ENCODE measurements around the gene IL20. TPM values are rescaled to one million over a fixed set of nuclear protein-coding genes. Genes with fewer than 3 reads are reported as not detected.

The IL20 gene
- total and polyA plus RNA-seq, 7 donors, result not detected

DNA sequence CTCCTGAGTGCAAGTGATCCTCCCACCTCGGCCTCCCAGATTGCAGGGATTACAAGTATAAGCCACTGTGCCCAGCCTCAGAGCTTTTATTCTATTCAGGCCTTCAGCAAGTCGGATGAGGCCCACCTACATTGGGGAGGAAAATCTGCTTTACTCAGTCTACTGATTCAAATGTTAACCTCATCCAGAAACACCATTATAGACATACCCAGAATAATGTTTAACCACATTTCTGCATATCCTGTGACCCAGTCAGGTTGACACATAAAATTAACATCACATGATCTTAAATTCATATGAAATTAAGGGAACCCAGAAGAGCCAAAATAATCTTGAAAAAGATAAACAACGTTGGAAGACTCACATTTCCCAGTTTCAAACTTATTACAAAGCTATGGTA lies 14.9 kb downstream of the IL20 start:
- Histone ChIP-seq H3K27me3 (no peaks in the 10 kb centered on the region), H3K4me3 (no peak overlapping the region), H3K9me3 (no peaks in the 10 kb centered on the region), H3K36me3 (no peaks in the 10 kb centered on the region), H3K4me1 (no peaks in the 10 kb centered on the region), H3K27ac (no peak overlapping the region)
- WGBS, 2 donors, result 82 to 84% methylated on average over 3 of the region's 3 CpGs
- DNase-seq, result no peak
- intact Hi-C loops (cut with DNase I), result no loop called here
- TF ChIP-seq POLR2AphosphoS5 (IDR thresholded peaks at IDR 0.05) (no peak), POLR2A (IDR thresholded peaks at IDR 0.05) (no peak), EP300 (IDR thresholded peaks at IDR 0.05) (no peak)
- TF ChIP-seq, protein P1, sequence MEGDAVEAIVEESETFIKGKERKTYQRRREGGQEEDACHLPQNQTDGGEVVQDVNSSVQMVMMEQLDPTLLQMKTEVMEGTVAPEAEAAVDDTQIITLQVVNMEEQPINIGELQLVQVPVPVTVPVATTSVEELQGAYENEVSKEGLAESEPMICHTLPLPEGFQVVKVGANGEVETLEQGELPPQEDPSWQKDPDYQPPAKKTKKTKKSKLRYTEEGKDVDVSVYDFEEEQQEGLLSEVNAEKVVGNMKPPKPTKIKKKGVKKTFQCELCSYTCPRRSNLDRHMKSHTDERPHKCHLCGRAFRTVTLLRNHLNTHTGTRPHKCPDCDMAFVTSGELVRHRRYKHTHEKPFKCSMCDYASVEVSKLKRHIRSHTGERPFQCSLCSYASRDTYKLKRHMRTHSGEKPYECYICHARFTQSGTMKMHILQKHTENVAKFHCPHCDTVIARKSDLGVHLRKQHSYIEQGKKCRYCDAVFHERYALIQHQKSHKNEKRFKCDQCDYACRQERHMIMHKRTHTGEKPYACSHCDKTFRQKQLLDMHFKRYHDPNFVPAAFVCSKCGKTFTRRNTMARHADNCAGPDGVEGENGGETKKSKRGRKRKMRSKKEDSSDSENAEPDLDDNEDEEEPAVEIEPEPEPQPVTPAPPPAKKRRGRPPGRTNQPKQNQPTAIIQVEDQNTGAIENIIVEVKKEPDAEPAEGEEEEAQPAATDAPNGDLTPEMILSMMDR (IDR thresholded peaks at IDR 0.05), result no peak

DNA sequence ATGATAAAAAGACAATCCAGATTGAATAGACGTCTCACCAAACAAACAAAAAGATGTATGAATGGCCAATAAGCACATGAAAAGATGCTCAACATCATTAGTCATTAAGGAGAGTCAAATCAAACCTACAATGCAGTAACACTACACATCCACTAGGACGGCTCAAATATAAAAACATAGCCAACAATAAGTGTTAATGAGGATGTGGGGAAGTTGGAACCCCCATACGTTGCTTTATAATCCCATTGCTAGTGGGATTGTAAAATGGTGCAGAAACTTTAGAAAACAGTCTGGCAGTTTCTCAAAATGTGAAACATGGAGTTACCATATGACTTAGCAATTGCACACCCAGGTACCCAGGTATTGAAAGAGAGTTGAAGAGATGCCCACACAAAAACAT lies 17.1 kb downstream of the IL20 start:
- Histone ChIP-seq H3K4me1 (no peaks in the 10 kb centered on the region), H3K27ac (no peak overlapping the region), H3K36me3 (no peaks in the 10 kb centered on the region), H3K9me3 (no peaks in the 10 kb centered on the region), H3K27me3 (no peaks in the 10 kb centered on the region), H3K4me3 (no peak overlapping the region)
- 66 to 78% methylated on average over 3 of the region's 3 CpGs for WGBS, 2 donors
- no peak for DNase-seq
- intact Hi-C loops (cut with DNase I), result no loop called here
- TF ChIP-seq POLR2AphosphoS5 (IDR thresholded peaks at IDR 0.05), result no peak
- no peak for TF ChIP-seq EP300 (IDR thresholded peaks at IDR 0.05)
- no peak for TF ChIP-seq POLR2A (IDR thresholded peaks at IDR 0.05)
- TF ChIP-seq, protein P1 (IDR thresholded peaks at IDR 0.05), result no peak

DNA sequence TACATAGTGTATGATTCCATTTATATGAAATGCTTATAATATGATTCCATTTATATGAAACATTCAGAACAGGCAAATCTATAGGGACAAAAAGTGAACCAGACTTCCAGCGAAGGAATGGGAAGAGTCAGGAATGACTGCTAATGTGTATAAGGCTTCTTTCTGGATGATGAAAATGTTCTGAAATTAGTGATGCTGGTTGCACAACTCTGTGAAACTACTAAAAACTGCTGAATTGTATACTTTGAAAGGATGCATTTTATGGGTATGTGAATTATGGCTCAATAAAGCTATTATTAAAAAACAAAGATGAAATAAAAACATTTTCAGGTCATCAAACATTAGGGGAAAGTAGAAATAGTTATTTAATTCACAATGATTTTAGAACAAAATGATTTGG lies 17.7 kb downstream of the IL20 start:
- 92 to 95% methylated on average over 1 of the region's 1 CpG for WGBS, 2 donors
- no peaks in the 10 kb centered on the region for H3K9me3 ChIP-seq
- H3K27me3 ChIP-seq, result no peaks in the 10 kb centered on the region
- TF ChIP-seq, protein P1 (IDR thresholded peaks at IDR 0.05), result no peak
- no peak for TF ChIP-seq EP300 (IDR thresholded peaks at IDR 0.05)
- TF ChIP-seq POLR2AphosphoS5 (IDR thresholded peaks at IDR 0.05), result no peak
- TF ChIP-seq POLR2A (IDR thresholded peaks at IDR 0.05), result no peak
- no peak overlapping the region for H3K4me3 ChIP-seq
- H3K4me1 ChIP-seq, result no peaks in the 10 kb centered on the region
- H3K36me3 ChIP-seq, result no peaks in the 10 kb centered on the region
- no peak overlapping the region for H3K27ac ChIP-seq
- no peak for DNase-seq
- intact Hi-C loops (cut with DNase I), result no loop called here

DNA sequence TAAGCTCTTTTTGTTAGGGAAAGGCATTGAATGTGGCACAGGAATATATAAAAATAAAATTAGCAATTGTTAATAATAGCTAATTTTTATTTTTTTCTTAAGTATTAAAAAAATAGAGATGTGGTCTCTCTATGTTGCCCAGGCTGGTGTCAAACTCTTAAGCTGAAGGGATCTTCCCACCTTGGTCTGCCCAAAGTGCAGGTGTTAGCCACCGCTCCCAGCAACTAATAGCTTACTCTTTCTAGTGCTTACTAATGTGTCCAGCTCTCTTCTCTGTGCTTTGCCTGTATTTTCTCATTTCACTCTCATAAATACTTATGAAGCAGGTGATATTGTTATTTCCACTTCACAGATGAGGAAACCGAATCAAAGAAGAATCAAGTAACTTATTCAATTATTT lies 18.5 kb downstream of the IL20 start:
- no peak for DNase-seq
- Histone ChIP-seq H3K27ac (no peak overlapping the region), H3K4me3 (no peak overlapping the region), H3K4me1 (no peaks in the 10 kb centered on the region), H3K36me3 (no peaks in the 10 kb centered on the region), H3K27me3 (no peaks in the 10 kb centered on the region), H3K9me3 (no peaks in the 10 kb centered on the region)
- WGBS, 2 donors, result 92% methylated on average over 2 of the region's 2 CpGs
- intact Hi-C loops (cut with DNase I), result no loop called here
- TF ChIP-seq POLR2A (IDR thresholded peaks at IDR 0.05), result no peak
- no peak for TF ChIP-seq EP300 (IDR thresholded peaks at IDR 0.05)
- TF ChIP-seq, protein P1 (IDR thresholded peaks at IDR 0.05), result no peak
- TF ChIP-seq POLR2AphosphoS5 (IDR thresholded peaks at IDR 0.05), result no peak

DNA sequence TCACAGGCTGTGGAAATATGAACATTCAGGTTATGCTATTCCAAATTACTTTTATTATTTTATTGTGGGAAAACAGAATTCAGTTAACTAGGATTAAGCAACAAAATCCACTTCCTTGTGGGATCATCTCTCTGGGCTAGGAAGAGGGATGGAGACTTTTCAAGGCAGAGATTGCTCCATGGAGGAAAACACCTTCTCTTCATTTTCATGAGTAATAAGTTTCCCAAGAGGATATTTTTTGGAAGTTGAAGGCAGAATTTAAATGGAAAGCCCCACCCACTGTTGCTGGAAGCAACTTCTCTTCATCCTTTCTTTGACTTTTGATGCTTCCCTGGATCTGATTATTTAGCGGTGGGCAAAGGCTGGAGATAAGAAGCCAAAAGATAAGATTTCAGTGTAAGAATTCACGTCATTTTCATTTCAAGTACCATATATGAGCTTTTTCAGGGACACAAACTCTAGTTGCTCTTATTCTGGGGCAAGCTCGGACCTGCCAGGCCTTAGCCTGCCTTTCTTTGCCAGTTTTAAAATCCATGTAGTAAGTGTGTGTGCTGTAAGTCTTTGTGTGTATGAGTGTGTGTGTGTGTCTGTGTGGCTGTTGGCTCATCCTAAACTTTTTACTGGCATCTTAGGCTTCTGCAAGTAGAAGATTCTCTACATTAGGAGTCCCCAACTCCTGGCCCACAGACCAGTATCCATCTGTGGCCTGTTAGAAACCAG lies 20.1 kb downstream of the IL20 start:
- Histone ChIP-seq H3K27ac (no peak overlapping the region), H3K27me3 (no peaks in the 10 kb centered on the region), H3K36me3 (no peaks in the 10 kb centered on the region), H3K9me3 (no peaks in the 10 kb centered on the region), H3K4me3 (no peak overlapping the region), H3K4me1 (peaks cover 0 to 3% (median 0%) of the 10 kb centered on the region in 4 donors)
- intact Hi-C loops (cut with DNase I), result no loop called here
- TF ChIP-seq POLR2A (IDR thresholded peaks at IDR 0.05) (no peak), EP300 (IDR thresholded peaks at IDR 0.05) (no peak), POLR2AphosphoS5 (IDR thresholded peaks at IDR 0.05) (no peak)
- TF ChIP-seq, protein P1 (IDR thresholded peaks at IDR 0.05), result no peak
- WGBS, 2 donors, result 85 to 88% methylated on average over 3 of the region's 3 CpGs
- DNase-seq, result no peak

All from sigmoid colon (tissue), 7 donors.